ENCODE data around the gene IPP. TPM values are rescaled to one million over a fixed set of nuclear protein-coding genes. Genes with fewer than 3 reads are reported as not detected.

Gene IPP
- 25.0 TPM for total RNA-seq

DNA sequence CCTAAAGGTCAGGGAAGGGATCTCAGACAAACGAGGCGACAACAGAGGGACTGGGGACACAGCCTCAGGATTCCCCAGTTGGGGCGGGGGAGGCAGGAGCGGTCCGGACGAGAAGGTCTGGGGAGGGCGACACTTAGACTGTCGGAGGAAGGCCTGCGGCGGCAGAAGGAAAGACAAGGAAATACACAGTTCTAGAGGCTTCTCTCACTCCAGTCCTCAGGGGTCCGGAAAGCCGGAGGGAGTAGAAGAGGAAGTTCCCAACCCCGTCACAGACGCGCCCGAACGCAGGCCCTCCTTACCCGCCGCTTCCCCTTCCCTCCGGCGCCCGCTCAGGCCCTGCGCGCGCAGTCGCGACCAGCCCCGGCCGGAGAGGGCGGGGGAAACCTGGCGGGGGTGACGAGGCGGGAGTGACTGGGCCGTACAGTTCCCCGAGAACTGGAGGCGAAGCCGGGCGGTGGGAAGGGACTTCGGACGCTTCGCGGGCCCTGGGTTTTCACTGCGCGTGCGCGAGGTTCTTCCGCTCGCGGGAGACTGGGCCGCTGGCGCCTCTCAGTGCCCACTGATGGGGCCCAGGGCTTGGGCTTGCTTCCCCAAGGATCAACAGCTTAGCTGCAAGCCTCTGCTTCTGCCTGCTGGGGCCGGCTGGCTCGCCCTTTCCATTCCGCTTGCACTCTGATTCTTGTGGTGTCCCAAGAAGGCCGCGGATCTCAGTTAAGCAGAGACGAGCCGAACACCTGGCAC, at the start of gene IPP:
IPP (minus strand) TSS at position 356 of the 741 bp plus-strand sequence. CDS start 4,242 bp downstream, outside the sequence.
- intact Hi-C loops (cut with DNase I): no loop called here
- ATAC-seq (peak; percentile 100), DNase-seq (ENCODE audit: low spot score) (peak; percentile 98)

DNA sequence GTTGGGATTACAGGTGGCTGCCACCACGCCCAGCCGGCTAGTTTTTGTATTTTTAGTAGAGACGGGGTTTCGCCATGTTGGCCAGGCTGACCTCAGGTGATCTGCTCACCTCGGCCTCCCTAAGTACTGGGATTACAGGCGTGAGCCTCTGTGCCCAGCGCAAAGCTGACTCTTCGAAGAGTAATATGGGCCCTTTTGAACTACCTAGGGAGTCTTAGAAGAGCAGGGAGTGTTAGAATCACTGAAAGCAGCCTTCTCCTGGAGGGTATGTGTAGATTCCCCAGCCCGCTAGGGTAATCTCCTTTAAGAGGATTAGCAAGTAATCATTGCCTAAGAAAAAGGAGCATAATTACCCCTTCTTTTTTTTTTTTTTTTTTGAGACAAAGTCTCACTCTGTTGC, 46.5 kb upstream of the IPP start:
- intact Hi-C loops (cut with DNase I): no loop called here
- no peak for DNase-seq (ENCODE audit: low spot score)
- no peak for ATAC-seq

DNA sequence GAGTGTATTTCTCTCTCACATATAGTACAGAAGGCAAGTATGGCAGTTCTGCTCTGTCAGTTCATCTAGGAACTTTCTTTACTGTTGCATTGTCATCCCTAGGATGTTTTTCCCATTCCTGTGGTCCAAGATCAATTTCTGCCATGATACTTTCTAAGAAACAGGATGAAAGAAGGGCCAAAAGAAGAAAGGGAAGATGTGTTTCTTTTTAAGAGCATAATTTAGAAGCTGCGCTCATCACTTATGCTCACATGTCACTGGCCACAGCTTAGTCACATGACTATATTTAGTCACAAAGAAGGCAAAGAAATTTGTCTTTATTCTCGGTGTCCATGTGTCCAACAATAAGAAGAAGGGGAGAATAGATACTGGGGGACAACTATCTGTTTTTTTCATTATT, 45.9 kb upstream of the IPP start:
- ATAC-seq: no peak
- DNase-seq (ENCODE audit: low spot score): no peak
- intact Hi-C loops (cut with DNase I): no loop called here

DNA sequence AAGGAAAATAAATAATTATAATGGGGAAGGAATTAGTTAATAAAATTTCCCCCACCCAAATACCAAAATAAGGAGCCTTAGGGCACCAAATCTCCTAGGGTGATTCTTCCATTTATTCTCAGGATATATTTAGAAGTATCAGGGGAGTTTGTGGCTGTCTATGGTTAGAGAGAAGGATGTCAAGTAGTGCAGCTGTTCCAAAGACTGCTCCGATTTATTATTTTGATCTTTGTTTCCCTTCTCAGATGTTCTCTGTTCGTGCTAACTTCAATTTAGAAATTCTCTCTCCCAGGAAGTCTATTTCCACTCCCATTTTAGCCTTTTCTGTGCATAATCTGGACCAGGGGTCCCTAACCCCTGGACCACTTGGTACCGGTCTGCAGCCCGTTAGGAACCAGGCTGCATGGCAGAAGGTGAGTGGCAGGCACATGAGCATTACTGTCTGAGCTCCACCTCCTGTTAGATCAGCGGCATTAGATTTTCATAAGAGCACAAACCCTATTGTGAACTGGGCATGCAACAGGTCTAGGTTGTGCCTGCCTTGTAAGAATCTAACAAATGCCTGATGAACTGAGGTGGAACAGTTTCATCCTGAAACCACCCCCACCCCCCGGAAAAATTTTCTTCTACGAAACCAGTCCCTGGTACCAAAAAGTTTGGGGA, 43.6 kb upstream of the IPP start:
- ATAC-seq: no peak
- no peak for DNase-seq (ENCODE audit: low spot score)
- intact Hi-C loops (cut with DNase I): no loop called here

- intact Hi-C loops (cut with DNase I): no loop called here
- ATAC-seq: no peak
- DNase-seq (ENCODE audit: low spot score): no peak
These were observed 42.3 kb upstream of the IPP start for GRCh38 chr1:45792744-45793143.

DNA sequence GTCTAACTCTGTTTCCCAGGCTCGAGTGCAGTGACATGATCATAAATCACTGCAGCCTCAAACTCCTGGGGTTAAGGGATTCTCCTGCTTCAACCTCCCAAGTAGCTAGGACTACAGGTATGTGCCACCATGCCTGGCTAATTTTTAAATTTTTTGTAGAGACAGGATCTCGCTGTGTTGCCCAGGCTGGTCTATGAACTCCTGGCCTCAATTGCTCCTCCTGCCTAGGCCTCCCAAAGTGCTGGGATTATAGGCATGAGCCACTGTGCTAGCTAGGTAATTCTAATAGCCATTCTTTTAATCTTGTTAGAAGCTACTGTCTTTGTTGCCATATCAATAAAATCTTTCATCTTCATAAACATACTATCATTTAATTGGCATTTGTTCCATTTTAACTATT, 39.1 kb upstream of the IPP start:
- intact Hi-C loops (cut with DNase I): no loop called here
- no peak for DNase-seq (ENCODE audit: low spot score)
- no peak for ATAC-seq

- ATAC-seq: no peak
- no peak for DNase-seq (ENCODE audit: low spot score)
- intact Hi-C loops (cut with DNase I): no loop called here
These were observed 37.5 kb upstream of the IPP start for GRCh38 chr1:45787905-45788304.

GRCh38 chr1:45785583-45785982, 35.1 kb upstream of the IPP start:
- ATAC-seq: no peak
- DNase-seq (ENCODE audit: low spot score): no peak
- intact Hi-C loops (cut with DNase I): no loop called here

DNA sequence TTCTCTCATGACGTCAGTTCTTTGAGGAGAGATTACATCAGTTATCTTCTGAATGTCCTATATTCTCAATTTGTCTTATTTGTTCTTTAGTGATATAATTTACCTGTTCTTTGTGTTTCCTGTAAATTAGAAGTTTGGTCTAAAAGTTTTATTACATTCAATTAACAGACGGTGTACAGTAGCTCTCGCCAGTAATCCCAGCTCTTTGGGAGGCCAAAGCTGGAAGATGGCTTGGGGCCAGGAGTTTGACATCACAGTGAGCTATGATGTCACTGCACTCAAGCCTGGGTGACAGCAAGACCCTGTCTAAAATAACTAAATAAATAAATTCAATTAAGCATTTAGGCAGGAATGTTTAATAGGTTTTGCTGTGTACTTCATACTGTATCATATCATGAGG, 25.3 kb upstream of the IPP start:
- DNase-seq (ENCODE audit: low spot score) (no peak), ATAC-seq (no peak)
- intact Hi-C loops (cut with DNase I): no loop called here

GRCh38 chr1:45772971-45773370, 22.5 kb upstream of the IPP start:
- DNase-seq (ENCODE audit: low spot score) (no peak), ATAC-seq (no peak)
- intact Hi-C loops (cut with DNase I): no loop called here

- ATAC-seq: no peak
- intact Hi-C loops (cut with DNase I): no loop called here
- DNase-seq (ENCODE audit: low spot score): no peak
These were observed 18.9 kb upstream of the IPP start for GRCh38 chr1:45769261-45769932.

- intact Hi-C loops (cut with DNase I): no loop called here
- ATAC-seq: peak; percentile 83
- no peak for DNase-seq (ENCODE audit: low spot score)
These were observed 16.6 kb upstream of the IPP start for GRCh38 chr1:45767035-45767434.

- intact Hi-C loops (cut with DNase I): no loop called here
- ATAC-seq: peak; percentile 36
- no peak for DNase-seq (ENCODE audit: low spot score)
These were observed 15.7 kb upstream of the IPP start for GRCh38 chr1:45765999-45766792.

GRCh38 chr1:45762291-45762690, 11.8 kb upstream of the IPP start:
- intact Hi-C loops (cut with DNase I): no loop called here
- ATAC-seq: no peak

DNA sequence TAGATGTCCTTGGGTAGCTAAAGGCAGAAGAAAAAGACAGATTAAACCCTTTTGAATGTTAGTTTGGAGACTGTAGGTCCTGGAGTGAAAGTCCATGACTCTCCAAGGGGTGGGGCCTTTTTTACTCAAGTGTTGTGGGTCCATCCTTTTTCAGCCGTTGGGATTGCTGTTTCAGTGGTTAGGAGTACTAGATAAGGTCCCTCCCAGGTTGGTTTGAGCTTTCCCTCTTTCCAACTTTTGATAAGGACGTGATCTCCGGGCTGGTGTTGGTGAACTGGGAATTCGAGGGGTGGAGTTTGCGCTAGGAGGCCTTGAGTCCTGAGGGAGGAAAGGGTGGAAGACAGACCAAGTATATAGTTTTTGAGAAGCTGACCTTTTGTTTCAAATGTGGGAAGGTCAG, 5.2 kb upstream of the IPP start:
- intact Hi-C loops (cut with DNase I): no loop called here
- DNase-seq (ENCODE audit: low spot score): no peak

More at GRCh38 chr1:45762291-45762690, 11.8 kb upstream of the IPP start:
- no peak for DNase-seq (ENCODE audit: low spot score)

GRCh38 chr1:45753248-45754037, 3.0 kb upstream of the IPP start:
- intact Hi-C loops (cut with DNase I): no loop called here
- no peak for DNase-seq (ENCODE audit: low spot score)
- ATAC-seq: no peak

More for the DNA sequence above, 5.2 kb upstream of the IPP start:
- ATAC-seq: no peak

- DNase-seq (ENCODE audit: low spot score) (no peak), ATAC-seq (no peak)
- intact Hi-C loops (cut with DNase I): no loop called here
These were observed 2.1 kb upstream of the IPP start for GRCh38 chr1:45752441-45753052.

- DNase-seq (ENCODE audit: low spot score) (no peak), ATAC-seq (no peak)
- intact Hi-C loops (cut with DNase I): no loop called here
These were observed 1.6 kb upstream of the IPP start for GRCh38 chr1:45752014-45752413.
